ENCODE data around the gene TMEM140.

The TMEM140 gene

DNA sequence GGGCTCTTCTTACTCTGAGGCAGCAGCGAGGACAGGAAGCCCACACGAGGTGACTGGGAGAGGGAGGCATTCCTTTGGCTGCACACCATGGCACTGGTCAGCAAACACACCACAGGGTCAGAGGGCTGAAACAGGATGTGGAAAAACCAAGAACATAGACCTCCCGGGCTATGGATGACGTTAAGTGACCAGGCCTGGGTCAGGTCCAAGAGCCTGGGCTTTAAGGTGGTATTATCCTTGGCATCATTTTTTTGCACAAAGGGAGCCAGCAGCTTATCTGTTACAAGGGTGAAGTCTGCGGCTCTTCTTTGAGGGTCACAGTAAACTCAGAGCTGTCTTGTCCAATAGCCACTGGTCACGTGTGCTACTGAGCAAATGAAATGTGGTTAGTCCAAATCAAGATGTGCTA lies 56.5 kb downstream of the TMEM140 start:
- no peak for TF ChIP-seq EGR1 (IDR thresholded peaks at IDR 0.05)
- TF ChIP-seq, protein P1, sequence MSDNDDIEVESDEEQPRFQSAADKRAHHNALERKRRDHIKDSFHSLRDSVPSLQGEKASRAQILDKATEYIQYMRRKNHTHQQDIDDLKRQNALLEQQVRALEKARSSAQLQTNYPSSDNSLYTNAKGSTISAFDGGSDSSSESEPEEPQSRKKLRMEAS (IDR thresholded peaks at IDR 0.05): no peak
- TF ChIP-seq, protein P2, sequence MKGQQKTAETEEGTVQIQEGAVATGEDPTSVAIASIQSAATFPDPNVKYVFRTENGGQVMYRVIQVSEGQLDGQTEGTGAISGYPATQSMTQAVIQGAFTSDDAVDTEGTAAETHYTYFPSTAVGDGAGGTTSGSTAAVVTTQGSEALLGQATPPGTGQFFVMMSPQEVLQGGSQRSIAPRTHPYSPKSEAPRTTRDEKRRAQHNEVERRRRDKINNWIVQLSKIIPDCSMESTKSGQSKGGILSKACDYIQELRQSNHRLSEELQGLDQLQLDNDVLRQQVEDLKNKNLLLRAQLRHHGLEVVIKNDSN (IDR thresholded peaks at IDR 0.05): no peak
- TF ChIP-seq ZBTB7A (IDR thresholded peaks at IDR 0.05; ENCODE audit: low read depth): no peak
- TF ChIP-seq EP300 (IDR thresholded peaks at IDR 0.05; ENCODE audit: borderline replicate concordance): no peak
- TF ChIP-seq, protein P3, sequence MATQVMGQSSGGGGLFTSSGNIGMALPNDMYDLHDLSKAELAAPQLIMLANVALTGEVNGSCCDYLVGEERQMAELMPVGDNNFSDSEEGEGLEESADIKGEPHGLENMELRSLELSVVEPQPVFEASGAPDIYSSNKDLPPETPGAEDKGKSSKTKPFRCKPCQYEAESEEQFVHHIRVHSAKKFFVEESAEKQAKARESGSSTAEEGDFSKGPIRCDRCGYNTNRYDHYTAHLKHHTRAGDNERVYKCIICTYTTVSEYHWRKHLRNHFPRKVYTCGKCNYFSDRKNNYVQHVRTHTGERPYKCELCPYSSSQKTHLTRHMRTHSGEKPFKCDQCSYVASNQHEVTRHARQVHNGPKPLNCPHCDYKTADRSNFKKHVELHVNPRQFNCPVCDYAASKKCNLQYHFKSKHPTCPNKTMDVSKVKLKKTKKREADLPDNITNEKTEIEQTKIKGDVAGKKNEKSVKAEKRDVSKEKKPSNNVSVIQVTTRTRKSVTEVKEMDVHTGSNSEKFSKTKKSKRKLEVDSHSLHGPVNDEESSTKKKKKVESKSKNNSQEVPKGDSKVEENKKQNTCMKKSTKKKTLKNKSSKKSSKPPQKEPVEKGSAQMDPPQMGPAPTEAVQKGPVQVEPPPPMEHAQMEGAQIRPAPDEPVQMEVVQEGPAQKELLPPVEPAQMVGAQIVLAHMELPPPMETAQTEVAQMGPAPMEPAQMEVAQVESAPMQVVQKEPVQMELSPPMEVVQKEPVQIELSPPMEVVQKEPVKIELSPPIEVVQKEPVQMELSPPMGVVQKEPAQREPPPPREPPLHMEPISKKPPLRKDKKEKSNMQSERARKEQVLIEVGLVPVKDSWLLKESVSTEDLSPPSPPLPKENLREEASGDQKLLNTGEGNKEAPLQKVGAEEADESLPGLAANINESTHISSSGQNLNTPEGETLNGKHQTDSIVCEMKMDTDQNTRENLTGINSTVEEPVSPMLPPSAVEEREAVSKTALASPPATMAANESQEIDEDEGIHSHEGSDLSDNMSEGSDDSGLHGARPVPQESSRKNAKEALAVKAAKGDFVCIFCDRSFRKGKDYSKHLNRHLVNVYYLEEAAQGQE (IDR thresholded peaks at IDR 0.05; ENCODE audit: low read depth): no peak
- TF ChIP-seq TAF1 (IDR thresholded peaks at IDR 0.05; ENCODE audit: low read depth): no peak
- TF ChIP-seq FOXM1 (IDR thresholded peaks at IDR 0.05; ENCODE audit: borderline replicate concordance, low read depth): no peak
- no peak for TF ChIP-seq TCF12 (IDR thresholded peaks at IDR 0.05; ENCODE audit: low read depth)
- no peak for TF ChIP-seq TEAD4 (IDR thresholded peaks at IDR 0.05)
- no peak for TF ChIP-seq YY1 (IDR thresholded peaks at IDR 0.05; ENCODE audit: low read depth)
- TF ChIP-seq NFIC (IDR thresholded peaks at IDR 0.05): no peak

DNA sequence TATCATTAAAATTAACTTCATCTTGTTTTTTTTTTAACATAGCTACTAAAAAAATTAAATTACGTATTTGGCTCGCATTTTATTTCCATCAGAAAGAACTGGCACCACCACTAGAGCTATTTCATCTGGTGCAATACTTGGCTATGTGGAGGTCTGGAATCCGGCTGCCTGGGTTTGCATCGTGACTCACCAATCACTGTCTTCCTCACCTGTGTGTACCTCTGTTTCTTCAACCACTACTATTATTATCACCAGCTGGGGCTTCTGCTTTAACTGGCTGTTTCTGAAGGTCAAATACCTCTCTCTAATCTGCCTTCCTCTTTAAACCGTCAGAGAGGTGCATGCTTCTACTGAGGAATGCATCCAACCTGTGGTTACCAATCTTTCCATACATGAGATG lies 57.0 kb downstream of the TMEM140 start:
- no peak for TF ChIP-seq YY1 (IDR thresholded peaks at IDR 0.05; ENCODE audit: low read depth)
- TF ChIP-seq EP300 (IDR thresholded peaks at IDR 0.05; ENCODE audit: borderline replicate concordance): no peak
- TF ChIP-seq CREB1 (IDR thresholded peaks at IDR 0.05; ENCODE audit: low read depth): no peak
- no peak for TF ChIP-seq RAD21 (IDR thresholded peaks at IDR 0.05; ENCODE audit: low read depth)
- TF ChIP-seq, protein P1 (IDR thresholded peaks at IDR 0.05): no peak
- TF ChIP-seq CEBPB (IDR thresholded peaks at IDR 0.05): no peak
- no peak for TF ChIP-seq EGR1 (IDR thresholded peaks at IDR 0.05)
- TF ChIP-seq, protein P2 (IDR thresholded peaks at IDR 0.05): no peak
- no peak for TF ChIP-seq TEAD4 (IDR thresholded peaks at IDR 0.05)
- no peak for TF ChIP-seq NFIC (IDR thresholded peaks at IDR 0.05)
- TF ChIP-seq TCF12 (IDR thresholded peaks at IDR 0.05; ENCODE audit: low read depth): no peak
- no peak for TF ChIP-seq FOXM1 (IDR thresholded peaks at IDR 0.05; ENCODE audit: borderline replicate concordance, low read depth)
- no peak for TF ChIP-seq ZBTB7A (IDR thresholded peaks at IDR 0.05; ENCODE audit: low read depth)
- TF ChIP-seq TAF1 (IDR thresholded peaks at IDR 0.05; ENCODE audit: low read depth): no peak
- TF ChIP-seq, protein P3 (IDR thresholded peaks at IDR 0.05; ENCODE audit: low read depth): no peak

DNA sequence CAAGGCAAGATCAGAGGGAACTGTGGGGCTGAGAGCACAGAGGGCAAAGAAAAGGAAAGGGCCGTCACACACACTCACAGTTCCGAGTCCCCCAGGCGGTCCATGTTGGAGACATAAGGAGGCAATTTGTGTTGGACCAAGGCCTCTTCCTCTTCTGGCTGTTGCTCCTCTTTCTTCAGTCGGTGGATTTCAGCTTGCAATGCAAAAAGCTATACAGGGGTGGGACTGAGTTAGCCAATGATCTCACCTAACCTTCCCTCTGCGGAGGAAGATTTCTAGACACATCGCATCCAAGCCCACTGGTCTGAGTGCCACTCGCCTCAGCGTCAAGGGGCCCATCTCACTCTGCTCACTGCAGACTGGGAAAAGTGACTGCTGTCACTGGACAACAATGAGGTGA lies 58.0 kb downstream of the TMEM140 start:
- TF ChIP-seq FOXM1 (IDR thresholded peaks at IDR 0.05; ENCODE audit: borderline replicate concordance, low read depth) (no peak), TAF1 (IDR thresholded peaks at IDR 0.05; ENCODE audit: low read depth) (no peak), EGR1 (IDR thresholded peaks at IDR 0.05) (no peak), ZBTB7A (IDR thresholded peaks at IDR 0.05; ENCODE audit: low read depth) (no peak), RAD21 (IDR thresholded peaks at IDR 0.05; ENCODE audit: low read depth) (no peak), CREB1 (IDR thresholded peaks at IDR 0.05; ENCODE audit: low read depth) (no peak), YY1 (IDR thresholded peaks at IDR 0.05; ENCODE audit: low read depth) (no peak), TCF12 (IDR thresholded peaks at IDR 0.05; ENCODE audit: low read depth) (no peak), CEBPB (IDR thresholded peaks at IDR 0.05) (no peak), NFIC (IDR thresholded peaks at IDR 0.05) (no peak)
- TF ChIP-seq, protein P2 (IDR thresholded peaks at IDR 0.05): no peak

- TF ChIP-seq EP300 (IDR thresholded peaks at IDR 0.05; ENCODE audit: borderline replicate concordance) (no peak), TCF12 (IDR thresholded peaks at IDR 0.05; ENCODE audit: low read depth) (no peak), RAD21 (IDR thresholded peaks at IDR 0.05; ENCODE audit: low read depth) (no peak)
These were observed 59.1 kb downstream of the TMEM140 start for GRCh38 chr7:135206941-135207391.

DNA sequence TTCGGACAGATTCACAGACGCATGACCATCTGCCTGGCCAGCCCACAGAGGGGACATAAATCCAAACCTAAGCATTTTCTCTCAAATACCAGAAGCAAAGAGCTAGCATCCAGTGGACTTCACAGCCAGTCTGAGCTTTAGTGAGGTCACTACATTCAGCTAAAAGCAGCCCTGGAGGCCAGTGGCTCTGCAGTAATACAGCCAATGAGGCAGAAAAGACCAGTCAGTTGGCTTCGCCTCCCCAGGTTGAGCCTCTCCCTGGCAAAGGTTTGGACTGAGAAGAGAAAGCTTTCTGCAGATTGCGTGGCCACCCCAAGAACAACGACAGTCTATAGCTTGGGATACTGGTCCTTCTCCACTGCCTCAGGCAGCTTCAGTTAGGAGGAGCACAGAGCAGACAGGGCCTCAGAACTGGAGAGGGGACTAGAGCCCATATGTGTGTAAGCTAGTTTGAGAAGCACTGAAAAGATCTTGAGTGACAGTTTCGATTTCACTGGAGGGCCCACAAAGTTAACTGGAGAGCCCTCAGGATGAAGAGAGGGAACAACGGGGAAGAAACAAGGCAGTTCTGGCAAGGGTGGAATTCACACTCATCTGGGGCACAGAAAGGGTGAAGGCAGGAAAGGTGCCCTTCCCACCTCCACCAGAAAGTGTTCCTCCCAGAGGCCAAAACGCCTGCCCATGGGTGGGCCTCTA lies 59.7 kb downstream of the TMEM140 start:
- no peak for TF ChIP-seq TCF12 (IDR thresholded peaks at IDR 0.05; ENCODE audit: low read depth)
- no peak for TF ChIP-seq CREB1 (IDR thresholded peaks at IDR 0.05; ENCODE audit: low read depth)
- no peak for TF ChIP-seq EP300 (IDR thresholded peaks at IDR 0.05; ENCODE audit: borderline replicate concordance)
- no peak for TF ChIP-seq EGR1 (IDR thresholded peaks at IDR 0.05)
- TF ChIP-seq TEAD4 (IDR thresholded peaks at IDR 0.05): no peak
- TF ChIP-seq, protein P2 (IDR thresholded peaks at IDR 0.05): no peak
- TF ChIP-seq FOXM1 (IDR thresholded peaks at IDR 0.05; ENCODE audit: borderline replicate concordance, low read depth): no peak
- no peak for TF ChIP-seq ZBTB7A (IDR thresholded peaks at IDR 0.05; ENCODE audit: low read depth)
- no peak for TF ChIP-seq YY1 (IDR thresholded peaks at IDR 0.05; ENCODE audit: low read depth)
- no peak for TF ChIP-seq TAF1 (IDR thresholded peaks at IDR 0.05; ENCODE audit: low read depth)
- TF ChIP-seq RAD21 (IDR thresholded peaks at IDR 0.05; ENCODE audit: low read depth): no peak
- no peak for TF ChIP-seq CEBPB (IDR thresholded peaks at IDR 0.05)
- TF ChIP-seq, protein P3 (IDR thresholded peaks at IDR 0.05; ENCODE audit: low read depth): no peak
- TF ChIP-seq, protein P1 (IDR thresholded peaks at IDR 0.05): no peak
- TF ChIP-seq NFIC (IDR thresholded peaks at IDR 0.05): no peak

All from Ishikawa (cell line).